Activated CD4-positive, alpha-beta memory T cell treated with anti-CD3 and anti-CD28 coated beads for 36 hours (primary cell): ENCODE data around the gene NAA20. TPM values are rescaled to one million over a fixed set of nuclear protein-coding genes. Genes with fewer than 3 reads are reported as not detected.
A peak's percentile ranks its signal among the peaks of the same experiment; 100 is the strongest.

ENCODE experiments used
- CTCF ChIA-PET: fragments of 350-600 bp; sonication (Branson Sonifier 250); formaldehyde crosslinking; loops from one replicate; lab custom pipeline; 2021; ENCODE audit warnings: antibody characterized with exemption, inconsistent platforms; lab: Charles Lee
- POLR2A ChIA-PET: fragments of 350-600 bp; sonication (Branson Sonifier 250); formaldehyde crosslinking; loops from one replicate; lab custom pipeline; 2021; ENCODE audit warnings: antibody characterized with exemption; lab: Charles Lee
- DNase-seq: peaks from one replicate; pipeline ENCODE4 v3.0.0-alpha.2; 2020
- H3K27ac Mint-ChIP-seq: one replicate; pipeline ENCODE4 v1.8.0; 2021; ENCODE audit warnings: mixed read lengths
- H3K27me3 Mint-ChIP-seq: one replicate; pipeline ENCODE4 v1.8.0; 2021; ENCODE audit warnings: mixed read lengths
- H3K36me3 Mint-ChIP-seq: one replicate; pipeline ENCODE4 v1.8.0; 2021; ENCODE audit warnings: mixed read lengths
- H3K4me1 Mint-ChIP-seq: one replicate; pipeline ENCODE4 v1.8.0; 2021; ENCODE audit warnings: low read depth, mixed read lengths
- H3K4me3 Mint-ChIP-seq: one replicate; pipeline ENCODE4 v1.8.0; 2021; ENCODE audit warnings: mild to moderate bottlenecking, mixed read lengths
- H3K9me3 Mint-ChIP-seq: one replicate; pipeline ENCODE4 v1.8.0; 2021; ENCODE audit warnings: mixed read lengths
- intact Hi-C: fragments of 100-400 bp; cut with micrococcal nuclease; formaldehyde crosslinking; loops from one replicate; pipeline ENCODE4 v1.15.1; 2023
- total RNA-seq, 2 experiments: library from RNA; stranded (reverse); gene quantifications; one replicate each; pipeline ENCODE4 v1.2.3, GENCODE V29; 2021

The NAA20 gene
- total RNA-seq, result 10 to 100 TPM; 82.6 to 82.9 TPM

- POLR2A ChIA-PET, result interaction anchor here (1.3 to 1.8 kb wide), 2 partner anchors 19 to 35 kb away, joined by 4 to 22 read pairs; partner anchors contain the start of genes CFAP61 and CRNKL1
- intact Hi-C loops, result loop anchor here (1.0 kb wide), 1 partner anchor 35 kb away; the partner anchor contains the start of genes CFAP61 and CRNKL1
- Mint-ChIP-seq H3K9me3 (no peaks in the 10 kb centered on the region), H3K27me3 (no peaks in the 10 kb centered on the region), H3K4me1 (peaks cover 54% of the 10 kb centered on the region), H3K27ac (peak within 1 kb of the TSS; percentile 89), H3K36me3 (peaks cover 4% of the 10 kb centered on the region), H3K4me3 (peak within 1 kb of the TSS; percentile 91)
- DNase-seq, result peak; percentile 96
- CTCF ChIA-PET, result interaction anchor here (0.6 to 3.1 kb wide), 9 partner anchors 10 to 1748 kb away, joined by 3 to 19 read pairs (median 5); partner anchors contain the start of genes CFAP61 and CRNKL1
Measured at GRCh38 chr20:20017001-20017843, at the start of gene NAA20. TSS of gene NAA20 (plus strand) at chr20:20017362. CDS start at chr20:20017397, 35 bp downstream.

- intact Hi-C loops, result no loop called here
- Mint-ChIP-seq H3K27me3 (no peaks in the 10 kb centered on the region), H3K4me3 (no peak overlapping the region), H3K9me3 (no peaks in the 10 kb centered on the region), H3K4me1 (peaks cover 23% of the 10 kb centered on the region), H3K36me3 (no peaks in the 10 kb centered on the region), H3K27ac (no peak overlapping the region)
- CTCF ChIA-PET, result no interaction called here
- POLR2A ChIA-PET, result no interaction called here
- no peak for DNase-seq
Measured at GRCh38 chr20:19967445-19967844, 49.7 kb upstream of the NAA20 start.

GRCh38 chr20:19968028-19968427 lies 49.1 kb upstream of the NAA20 start:
- peaks cover 23% of the 10 kb centered on the region for H3K4me1 Mint-ChIP-seq
- no peak for DNase-seq
- POLR2A ChIA-PET, result no interaction called here
- no peak overlapping the region for H3K27ac Mint-ChIP-seq
- no peaks in the 10 kb centered on the region for H3K36me3 Mint-ChIP-seq
- no peaks in the 10 kb centered on the region for H3K9me3 Mint-ChIP-seq
- intact Hi-C loops, result no loop called here
- CTCF ChIA-PET, result no interaction called here
- no peak overlapping the region for H3K4me3 Mint-ChIP-seq
- H3K27me3 Mint-ChIP-seq, result no peaks in the 10 kb centered on the region

GRCh38 chr20:19968466-19969073 lies 48.6 kb upstream of the NAA20 start:
- POLR2A ChIA-PET, result no interaction called here
- Mint-ChIP-seq H3K9me3 (no peaks in the 10 kb centered on the region), H3K27me3 (no peaks in the 10 kb centered on the region), H3K4me3 (no peak overlapping the region), H3K4me1 (peaks cover 23% of the 10 kb centered on the region), H3K36me3 (no peaks in the 10 kb centered on the region), H3K27ac (peak overlapping the region; percentile 53)
- DNase-seq, result no peak
- CTCF ChIA-PET, result interaction anchor here (1.0 kb wide), 1 partner anchor 9 kb away, joined by 3 read pairs; no protein-coding TSS in a partner anchor
- intact Hi-C loops, result no loop called here

- no peak for DNase-seq
- CTCF ChIA-PET, result interaction anchor here (1.0 kb wide), 1 partner anchor 9 kb away, joined by 3 read pairs; no protein-coding TSS in a partner anchor
- no peak overlapping the region for H3K27ac Mint-ChIP-seq
- peaks cover 28% of the 10 kb centered on the region for H3K4me1 Mint-ChIP-seq
- intact Hi-C loops, result no loop called here
- H3K27me3 Mint-ChIP-seq, result no peaks in the 10 kb centered on the region
- POLR2A ChIA-PET, result no interaction called here
- H3K4me3 Mint-ChIP-seq, result no peak overlapping the region
- no peaks in the 10 kb centered on the region for H3K9me3 Mint-ChIP-seq
- no peaks in the 10 kb centered on the region for H3K36me3 Mint-ChIP-seq
Measured at GRCh38 chr20:19969106-19969505, 48.1 kb upstream of the NAA20 start.

GRCh38 chr20:19969507-19970255 lies 47.5 kb upstream of the NAA20 start:
- H3K36me3 Mint-ChIP-seq, result no peaks in the 10 kb centered on the region
- intact Hi-C loops, result no loop called here
- peaks cover 28% of the 10 kb centered on the region for H3K4me1 Mint-ChIP-seq
- no peaks in the 10 kb centered on the region for H3K9me3 Mint-ChIP-seq
- H3K4me3 Mint-ChIP-seq, result no peak overlapping the region
- ChIA-PET POLR2A (no interaction called here), CTCF (interaction anchor here (1.0 kb wide), 1 partner anchor 8 kb away, joined by 3 read pairs; no protein-coding TSS in a partner anchor)
- DNase-seq, result no peak
- H3K27ac Mint-ChIP-seq, result no peak overlapping the region
- H3K27me3 Mint-ChIP-seq, result no peaks in the 10 kb centered on the region

- CTCF ChIA-PET, result no interaction called here
Measured at GRCh38 chr20:19970256-19970765, 46.9 kb upstream of the NAA20 start.

GRCh38 chr20:19971116-19971515 lies 46.0 kb upstream of the NAA20 start:
- Mint-ChIP-seq H3K36me3 (no peaks in the 10 kb centered on the region), H3K27ac (no peak overlapping the region), H3K4me1 (peaks cover 31% of the 10 kb centered on the region), H3K4me3 (no peak overlapping the region), H3K9me3 (no peaks in the 10 kb centered on the region), H3K27me3 (no peaks in the 10 kb centered on the region)
- no peak for DNase-seq
- ChIA-PET POLR2A (no interaction called here), CTCF (no interaction called here)
- intact Hi-C loops, result no loop called here

More at GRCh38 chr20:19970256-19970765, 46.9 kb upstream of the NAA20 start:
- no peaks in the 10 kb centered on the region for H3K36me3 Mint-ChIP-seq
- H3K27me3 Mint-ChIP-seq, result no peaks in the 10 kb centered on the region
- H3K4me1 Mint-ChIP-seq, result peaks cover 28% of the 10 kb centered on the region
- POLR2A ChIA-PET, result no interaction called here
- H3K4me3 Mint-ChIP-seq, result no peak overlapping the region
- intact Hi-C loops, result no loop called here
- no peaks in the 10 kb centered on the region for H3K9me3 Mint-ChIP-seq
- H3K27ac Mint-ChIP-seq, result no peak overlapping the region
- no peak for DNase-seq

GRCh38 chr20:19973961-19974629 lies 43.1 kb upstream of the NAA20 start:
- DNase-seq, result no peak
- ChIA-PET POLR2A (no interaction called here), CTCF (no interaction called here)
- Mint-ChIP-seq H3K9me3 (peaks cover 3% of the 10 kb centered on the region), H3K27ac (no peak overlapping the region), H3K4me1 (peaks cover 30% of the 10 kb centered on the region), H3K27me3 (no peaks in the 10 kb centered on the region), H3K4me3 (no peak overlapping the region), H3K36me3 (no peaks in the 10 kb centered on the region)
- intact Hi-C loops, result no loop called here

- no peak overlapping the region for H3K27ac Mint-ChIP-seq
- H3K36me3 Mint-ChIP-seq, result no peaks in the 10 kb centered on the region
- intact Hi-C loops, result no loop called here
- H3K4me3 Mint-ChIP-seq, result no peak overlapping the region
- H3K9me3 Mint-ChIP-seq, result peaks cover 3% of the 10 kb centered on the region
- peaks cover 28% of the 10 kb centered on the region for H3K4me1 Mint-ChIP-seq
- H3K27me3 Mint-ChIP-seq, result no peaks in the 10 kb centered on the region
- no peak for DNase-seq
- ChIA-PET CTCF (no interaction called here), POLR2A (no interaction called here)
Measured at GRCh38 chr20:19974630-19975435, 42.3 kb upstream of the NAA20 start.

- CTCF ChIA-PET, result interaction anchor here (0.8 kb wide), 1 partner anchor 10 kb away, joined by 3 read pairs; no protein-coding TSS in a partner anchor
- POLR2A ChIA-PET, result no interaction called here
- H3K27me3 Mint-ChIP-seq, result no peaks in the 10 kb centered on the region
- no peak overlapping the region for H3K4me3 Mint-ChIP-seq
- intact Hi-C loops, result no loop called here
- peaks cover 3% of the 10 kb centered on the region for H3K9me3 Mint-ChIP-seq
- H3K27ac Mint-ChIP-seq, result no peak overlapping the region
- no peaks in the 10 kb centered on the region for H3K36me3 Mint-ChIP-seq
- no peak for DNase-seq
- peaks cover 28% of the 10 kb centered on the region for H3K4me1 Mint-ChIP-seq
Measured at GRCh38 chr20:19975436-19975799, 41.7 kb upstream of the NAA20 start.
